ENCODE data around the gene ANKIB1.

ANKIB1 gene

DNA sequence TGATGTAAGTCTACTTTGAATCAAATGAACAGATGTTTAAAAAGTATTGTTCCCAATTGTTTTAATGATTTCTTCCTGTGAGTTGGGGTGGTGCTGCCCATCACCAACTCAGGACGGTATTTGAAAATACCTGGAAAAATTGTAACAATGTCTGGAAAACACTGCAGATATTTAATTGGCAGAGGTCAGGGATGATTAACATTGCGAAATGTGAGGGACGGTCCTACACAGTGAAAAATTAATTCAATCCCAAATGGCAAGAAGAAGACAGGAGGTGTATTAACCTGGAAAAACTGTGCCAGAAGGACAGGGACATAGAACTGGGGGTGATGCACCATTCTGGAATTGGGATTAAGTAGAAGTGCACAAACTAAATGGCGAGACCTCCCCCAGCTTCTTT lies 29.6 kb downstream of the ANKIB1 start:
- no peak for DNase-seq

DNA sequence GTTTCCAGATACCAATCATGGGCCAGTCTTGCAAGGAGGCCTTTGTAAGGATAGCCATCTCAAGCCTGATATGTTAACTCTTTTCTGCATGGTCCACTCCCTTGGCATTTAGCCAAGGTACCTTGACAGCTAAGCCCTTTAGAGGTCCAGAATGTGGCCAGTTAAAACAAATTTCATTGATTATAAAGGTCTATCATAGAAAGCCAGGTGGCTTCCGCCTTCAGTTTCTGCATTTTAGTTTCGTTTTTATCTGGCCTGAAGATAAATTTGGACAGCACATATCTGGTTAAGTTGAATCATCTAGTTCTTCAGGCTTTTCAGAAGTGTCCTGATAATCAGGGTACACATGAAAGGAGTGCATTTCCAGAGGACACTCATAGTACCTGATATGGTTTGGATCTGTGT lies 30.7 kb downstream of the ANKIB1 start:
- DNase-seq: no peak

DNA sequence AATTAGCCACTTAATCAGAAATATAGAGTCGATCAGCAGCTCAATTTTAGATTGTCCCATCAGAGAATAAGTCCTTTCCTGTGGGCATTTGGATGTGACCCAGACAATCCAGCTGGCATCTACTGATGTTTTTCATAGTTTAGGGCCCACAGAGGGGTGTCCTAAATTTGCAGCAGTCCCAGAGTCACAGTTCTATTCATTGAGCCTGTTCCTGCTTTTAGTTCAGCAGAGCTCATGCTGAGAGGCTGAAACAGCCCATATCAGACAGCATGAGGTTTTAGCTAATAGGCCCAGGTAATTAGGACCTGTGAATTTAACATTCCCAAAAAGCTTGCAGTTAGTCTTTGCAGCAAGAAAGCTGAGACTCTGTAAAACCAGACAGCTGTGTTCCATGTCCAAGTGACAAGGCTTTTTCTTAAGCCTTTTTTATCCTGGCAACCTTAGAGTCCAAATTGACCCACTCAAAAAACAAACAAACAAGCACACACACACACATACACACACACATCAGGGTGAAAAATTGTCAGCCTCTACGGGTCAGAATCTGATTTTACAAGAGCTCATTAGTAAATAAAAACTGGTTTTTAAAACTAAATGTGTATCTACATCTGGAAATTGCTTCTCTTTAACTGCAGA lies 33.7 kb downstream of the ANKIB1 start:
- no peak for DNase-seq

DNA sequence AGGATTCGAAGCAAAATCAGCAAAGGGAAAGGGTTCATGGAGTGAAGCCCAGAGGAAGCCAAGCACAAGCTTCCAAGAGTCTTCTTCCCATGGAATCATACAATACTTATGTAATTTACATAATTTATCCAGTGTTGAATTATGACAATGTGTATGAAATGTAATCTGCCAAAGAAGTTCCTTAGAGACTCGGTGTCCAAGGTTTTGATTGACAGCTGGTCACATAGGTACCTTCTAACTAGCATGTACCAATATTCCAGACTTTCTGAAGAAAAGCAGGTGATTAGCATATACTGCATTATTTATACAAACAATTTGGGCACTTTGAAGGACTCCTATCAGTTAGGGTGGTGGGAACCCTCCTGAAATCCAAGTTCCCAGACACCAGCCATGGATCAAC lies 35.3 kb downstream of the ANKIB1 start:
- no peak for DNase-seq

DNA sequence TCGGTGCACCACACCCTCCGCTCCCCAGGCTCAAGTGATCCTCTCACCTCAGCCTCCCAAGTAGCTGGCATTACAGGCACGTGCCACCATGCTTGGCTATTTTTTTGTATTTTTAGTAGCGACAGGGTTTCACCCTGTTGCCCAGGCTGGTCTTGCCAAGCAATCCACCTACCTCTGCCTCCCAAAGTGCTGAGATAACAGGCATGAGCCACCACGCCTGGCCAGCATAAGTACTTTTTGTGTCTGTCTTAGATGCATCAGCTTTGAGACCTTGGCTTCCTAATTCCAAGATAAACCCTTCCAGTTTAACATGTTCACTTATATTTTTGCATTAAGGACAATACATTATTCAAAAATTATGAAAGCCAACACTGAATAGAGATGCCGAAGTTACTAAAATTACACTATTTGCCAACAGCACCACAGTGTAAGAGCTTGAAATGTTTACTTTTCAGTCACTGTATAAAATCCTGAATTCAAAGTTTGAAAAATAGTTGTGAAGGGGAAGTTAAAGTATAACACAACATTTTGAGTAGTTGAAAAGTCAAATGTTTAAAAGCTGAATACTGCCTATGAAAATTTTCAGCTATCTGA lies 36.5 kb downstream of the ANKIB1 start:
- DNase-seq: no peak

DNA sequence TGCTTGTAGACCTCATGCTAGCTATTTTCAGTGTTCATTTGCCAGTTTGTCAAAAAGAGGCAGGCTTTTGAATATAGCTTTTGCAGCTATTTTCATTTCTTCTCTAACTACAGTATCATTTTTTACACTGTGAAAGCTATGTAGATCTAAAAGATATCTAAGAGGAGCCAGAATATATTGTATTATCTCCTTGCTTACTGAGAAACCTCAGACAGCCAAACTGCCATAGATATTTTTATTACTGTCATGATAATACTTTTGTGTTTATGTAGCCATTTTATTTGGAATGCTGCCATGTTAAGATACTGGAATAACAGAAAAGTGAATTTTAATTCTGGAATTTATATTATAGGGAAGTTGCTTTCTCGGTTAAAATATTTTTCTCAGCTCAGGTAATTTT lies 37.2 kb downstream of the ANKIB1 start:
- no peak for DNase-seq

DNA sequence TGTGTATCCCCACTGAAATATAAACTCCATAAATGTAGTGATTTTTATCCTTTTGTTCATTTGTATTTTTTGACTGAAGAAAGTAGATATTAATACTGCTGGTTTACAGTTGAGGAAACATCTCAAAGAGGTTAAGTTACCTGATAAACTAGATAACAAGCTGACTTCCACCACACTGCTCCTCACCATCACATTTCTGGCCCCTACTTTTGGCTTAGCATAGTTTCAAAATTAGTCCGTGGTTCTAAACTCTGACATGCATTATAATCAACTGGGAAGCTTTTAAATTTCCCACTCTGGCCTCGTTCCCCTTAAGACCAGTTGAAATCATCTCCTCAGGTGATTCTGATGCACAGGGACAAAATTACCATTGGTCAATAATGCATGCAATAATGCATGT lies 43.5 kb downstream of the ANKIB1 start:
- no peak for DNase-seq

DNA sequence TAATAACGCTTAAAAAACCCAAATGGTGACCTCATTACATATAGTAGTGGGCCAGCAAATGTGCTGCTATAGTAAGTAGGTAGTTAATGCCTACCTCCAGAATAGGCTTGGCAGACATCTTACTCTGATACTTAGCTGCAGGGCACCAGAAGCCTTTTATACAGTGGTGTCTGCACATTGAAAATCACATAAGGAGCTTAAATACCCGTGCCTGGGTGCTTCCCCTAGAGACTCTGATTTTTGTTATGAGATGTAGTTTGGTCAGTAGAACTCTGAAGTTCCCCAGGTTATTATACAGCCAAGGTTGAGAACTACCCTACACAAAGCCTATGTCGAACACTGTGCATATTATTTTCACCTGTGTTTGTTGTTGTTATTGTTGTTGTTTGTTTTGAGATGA lies 47.2 kb downstream of the ANKIB1 start:
- no peak for DNase-seq

DNA sequence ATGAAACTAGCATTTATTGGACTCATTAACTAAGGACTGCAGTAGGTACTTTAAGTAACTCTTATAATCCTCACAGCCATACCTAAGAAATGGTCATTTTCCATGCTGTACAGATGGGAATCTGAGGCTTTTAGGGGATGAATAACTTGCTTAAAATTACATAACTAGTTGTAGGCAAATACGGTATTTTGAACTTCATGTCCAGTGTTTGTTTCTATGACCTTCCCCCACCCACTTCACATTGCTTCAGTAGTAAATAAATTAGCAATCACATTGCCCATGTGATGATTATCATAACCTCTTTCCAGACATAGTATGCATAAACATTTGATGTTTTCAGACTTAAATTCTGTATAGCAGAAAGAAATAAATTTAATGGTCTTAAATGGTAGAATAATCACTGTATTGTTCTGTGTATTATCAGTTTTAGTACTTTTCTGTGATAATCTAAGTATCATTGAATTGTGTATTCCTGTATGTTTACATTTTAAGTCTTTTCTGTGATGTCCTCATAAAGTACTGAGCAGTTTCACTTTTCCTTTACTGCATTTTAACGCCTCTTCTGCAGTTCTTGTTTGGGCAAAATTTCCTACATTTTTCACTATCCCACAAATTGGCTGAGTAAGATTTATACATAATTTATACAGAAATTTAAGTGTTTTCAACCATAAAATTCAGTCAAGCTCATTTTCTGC lies 48.3 kb downstream of the ANKIB1 start:
- DNase-seq: no peak

DNA sequence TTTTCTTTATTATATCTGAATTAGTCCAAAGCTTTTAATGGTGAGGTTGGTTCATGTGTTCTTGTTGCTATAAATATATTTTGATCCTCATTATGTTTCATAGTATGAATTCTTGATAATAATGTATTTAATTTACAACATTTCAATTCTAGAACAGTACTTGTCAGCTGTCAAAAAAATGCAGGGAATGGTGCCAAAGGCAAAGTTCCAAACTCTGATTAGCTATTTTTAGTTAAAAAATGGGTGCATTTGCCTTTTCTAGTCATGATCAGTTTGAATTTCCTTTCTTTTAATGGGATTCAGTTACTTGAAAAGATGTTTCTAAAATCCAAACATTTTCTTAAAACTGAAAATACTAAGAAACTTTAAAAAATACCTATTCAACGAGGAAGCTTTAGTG lies 49.6 kb downstream of the ANKIB1 start:
- DNase-seq: no peak

DNA sequence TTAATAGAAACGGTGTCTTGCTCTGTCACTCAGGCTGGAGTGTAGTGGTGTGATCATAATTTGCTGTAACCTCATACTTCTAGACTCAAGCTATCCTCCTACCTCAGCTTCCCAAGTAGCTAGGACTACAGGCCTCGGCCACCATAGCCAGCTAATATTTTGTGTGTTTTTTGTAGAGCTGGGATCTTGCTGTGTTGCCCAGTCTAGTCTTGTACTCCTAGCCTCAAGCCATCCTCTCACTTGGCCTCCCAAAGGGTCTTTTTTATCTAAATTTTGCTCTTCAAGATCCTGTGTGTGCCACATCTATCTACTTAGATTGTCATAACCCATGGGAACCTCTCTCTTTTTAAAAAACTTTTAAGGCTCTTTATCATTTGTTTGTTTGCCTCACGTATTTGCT lies 50.5 kb downstream of the ANKIB1 start:
- DNase-seq: no peak

DNA sequence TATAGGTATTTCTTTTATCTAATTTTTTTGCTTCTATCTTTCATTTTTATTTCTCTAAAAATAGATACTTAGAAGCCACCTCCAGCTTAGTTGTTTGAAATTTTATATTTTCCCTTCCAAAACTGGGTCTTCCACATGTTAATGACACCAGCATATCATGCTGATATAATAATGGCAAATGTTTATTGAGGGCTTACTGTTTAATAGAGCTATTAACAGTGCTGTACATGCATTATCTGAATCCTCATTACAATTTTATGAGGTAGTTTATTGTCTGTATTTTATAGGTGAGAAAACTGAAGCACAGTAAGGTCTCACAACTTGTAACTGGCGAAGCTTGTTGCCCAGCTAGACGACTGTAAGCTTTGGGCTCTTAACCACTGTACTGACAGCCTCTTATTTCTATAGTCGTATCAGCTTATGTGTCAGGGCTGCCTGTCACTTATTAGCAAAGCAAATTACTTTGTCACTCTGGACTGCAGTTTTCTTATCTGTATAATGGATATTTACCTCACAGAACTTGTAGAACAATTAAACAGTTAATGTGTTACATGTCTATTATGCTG lies 51.2 kb downstream of the ANKIB1 start:
- DNase-seq: no peak

DNA sequence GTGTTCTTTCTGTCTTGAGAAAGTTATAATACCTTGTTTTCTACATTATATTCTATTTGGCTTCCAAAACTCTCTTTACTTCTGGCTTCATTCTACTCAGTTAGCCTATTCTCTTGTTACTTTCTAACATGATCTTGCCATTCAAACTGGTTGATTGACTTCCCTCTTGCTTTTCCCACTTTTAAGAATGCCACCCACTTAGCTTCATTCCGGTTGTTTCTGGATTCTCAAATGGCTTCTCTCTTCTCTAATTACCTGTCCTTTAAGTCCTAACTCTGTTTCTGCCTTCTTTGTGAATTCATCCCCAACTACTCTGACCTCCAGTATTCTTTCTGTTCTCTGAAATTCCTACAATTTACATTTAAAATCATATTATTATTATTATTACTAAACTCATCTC lies 52.0 kb downstream of the ANKIB1 start:
- DNase-seq: no peak

DNA sequence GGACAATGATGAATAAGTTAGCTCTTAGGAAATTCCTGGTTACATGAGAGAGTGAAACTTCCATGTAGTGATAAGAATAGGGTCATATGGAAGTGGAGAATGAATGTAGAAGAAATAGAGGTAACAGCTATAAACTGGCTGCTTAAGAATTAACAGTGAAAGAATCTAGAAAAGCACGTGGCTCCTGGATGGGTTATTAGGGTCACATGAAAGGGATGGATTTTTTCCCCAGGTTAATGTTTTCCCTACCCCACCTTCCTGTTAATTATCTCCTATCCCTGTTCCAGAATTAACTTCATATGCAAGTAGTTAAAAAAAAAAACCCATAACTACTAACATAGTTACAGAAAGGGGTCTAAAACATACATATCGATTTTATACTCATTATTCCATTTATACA lies 58.0 kb downstream of the ANKIB1 start:
- DNase-seq: no peak

DNA sequence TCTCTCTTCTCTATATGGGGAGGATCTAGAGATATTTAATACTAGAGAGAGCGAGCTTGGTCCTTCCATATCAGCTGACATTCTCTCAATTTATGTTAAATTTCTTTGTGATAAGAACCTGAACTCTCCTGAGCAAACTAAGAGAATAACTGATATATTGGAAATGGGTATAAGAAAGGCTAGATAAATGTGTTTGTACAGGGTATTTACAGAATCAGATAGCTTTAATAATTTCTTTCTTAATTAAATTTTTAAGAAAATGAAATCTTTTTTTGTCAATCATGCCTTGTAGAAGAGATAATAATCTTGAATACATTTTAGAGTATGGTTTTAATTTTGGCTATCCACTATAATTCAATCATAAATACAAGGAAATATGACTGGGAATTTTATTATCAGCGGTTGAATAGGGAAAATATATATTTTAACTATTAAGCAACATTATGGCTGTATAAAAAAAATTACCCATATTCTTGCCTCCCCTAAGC lies 58.7 kb downstream of the ANKIB1 start:
- DNase-seq: no peak

DNA sequence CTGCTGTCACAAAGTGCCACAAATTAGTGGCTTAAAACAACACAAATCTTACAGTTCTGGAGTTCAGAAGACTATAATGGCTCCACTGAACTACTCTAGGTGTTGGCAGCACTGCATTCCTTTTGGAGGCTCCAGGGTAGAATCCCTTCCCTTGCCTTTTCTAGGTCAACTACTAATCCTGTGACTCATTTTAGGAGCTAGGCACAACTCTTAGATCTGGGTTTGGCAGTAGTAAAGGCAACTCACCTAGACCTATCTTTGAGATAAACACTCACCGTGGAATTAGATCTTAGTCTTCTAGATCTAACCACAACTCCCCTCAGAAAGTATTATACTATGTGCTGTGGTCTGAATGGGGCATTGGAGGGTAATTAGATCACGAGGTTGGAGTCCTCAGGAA lies 60.4 kb downstream of the ANKIB1 start:
- DNase-seq: no peak

DNA sequence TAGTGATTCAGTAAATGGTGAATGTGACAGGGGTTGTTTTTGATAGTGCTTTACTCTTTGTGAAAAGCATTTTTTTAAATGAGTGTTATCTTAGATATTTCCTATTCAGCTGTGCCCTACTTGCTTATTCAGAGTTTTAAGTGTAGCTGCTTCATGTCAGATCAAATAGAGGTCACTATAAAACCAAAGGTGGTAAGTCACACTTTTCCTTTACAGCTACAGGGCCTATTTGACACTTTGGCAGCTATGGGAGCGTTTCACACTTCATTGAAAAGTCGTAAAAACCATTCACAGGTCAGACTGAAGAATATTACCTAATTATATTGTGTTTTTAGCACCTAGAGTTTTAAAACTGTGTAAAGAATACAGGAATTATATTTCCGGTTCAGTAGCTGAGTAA lies 67.3 kb downstream of the ANKIB1 start:
- no peak for DNase-seq

DNA sequence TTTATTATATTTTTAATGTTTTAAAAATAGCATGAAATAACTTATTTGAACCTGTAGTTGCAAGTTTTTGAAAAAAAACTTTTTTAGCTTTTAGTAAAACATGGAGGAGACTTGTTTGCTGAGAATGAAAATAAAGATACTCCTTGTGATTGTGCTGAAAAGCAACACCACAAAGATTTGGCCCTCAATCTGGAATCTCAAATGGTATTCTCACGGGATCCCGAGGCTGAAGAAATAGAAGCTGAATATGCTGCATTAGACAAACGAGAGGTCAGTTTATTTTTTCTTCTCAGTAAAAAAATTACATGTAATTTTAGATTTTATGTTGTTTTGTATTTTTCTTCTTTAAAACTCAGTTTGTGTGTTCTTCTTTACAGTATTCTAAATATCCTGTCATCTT lies 73.5 kb downstream of the ANKIB1 start:
- no peak for DNase-seq

DNA sequence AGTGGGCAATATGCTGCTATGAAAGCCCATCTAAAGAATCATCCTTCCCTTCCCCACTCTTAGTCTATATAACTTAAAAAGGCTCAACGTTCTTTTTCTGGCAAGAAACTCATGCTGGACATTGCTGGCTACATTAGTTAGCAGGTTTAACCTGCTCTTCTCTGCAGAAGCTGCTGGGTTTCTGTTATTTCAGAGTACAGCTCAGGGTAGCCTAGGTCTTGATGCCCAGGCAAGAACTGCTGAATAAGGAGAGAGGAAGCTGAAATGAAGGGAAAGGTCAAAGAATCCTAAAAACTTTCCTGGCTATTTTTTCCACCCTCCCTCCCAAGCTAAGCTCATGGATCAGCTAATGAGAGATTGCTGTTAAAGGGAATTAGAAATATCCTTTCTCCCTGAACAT lies 79.4 kb downstream of the ANKIB1 start:
- DNase-seq: no peak

DNA sequence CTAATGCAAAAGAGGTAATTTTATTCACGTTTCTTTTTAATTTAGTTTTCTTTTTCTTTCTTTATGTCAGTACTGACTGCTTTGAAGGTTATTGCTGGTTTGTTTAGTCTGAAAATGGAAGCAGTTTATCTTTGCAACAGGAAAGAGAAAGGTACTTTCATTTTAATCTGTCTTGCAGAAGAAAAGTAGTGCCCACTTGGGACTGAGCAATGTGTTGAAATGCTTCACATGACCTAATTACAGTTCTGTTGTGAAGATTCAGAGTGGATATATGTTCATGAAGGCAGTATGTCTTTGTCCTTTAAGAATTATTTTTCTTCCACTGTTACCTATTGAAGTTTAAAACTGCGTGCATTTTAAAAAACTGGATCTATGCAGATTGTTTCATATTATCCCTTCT lies 80.1 kb downstream of the ANKIB1 start:
- no peak for DNase-seq

DNA sequence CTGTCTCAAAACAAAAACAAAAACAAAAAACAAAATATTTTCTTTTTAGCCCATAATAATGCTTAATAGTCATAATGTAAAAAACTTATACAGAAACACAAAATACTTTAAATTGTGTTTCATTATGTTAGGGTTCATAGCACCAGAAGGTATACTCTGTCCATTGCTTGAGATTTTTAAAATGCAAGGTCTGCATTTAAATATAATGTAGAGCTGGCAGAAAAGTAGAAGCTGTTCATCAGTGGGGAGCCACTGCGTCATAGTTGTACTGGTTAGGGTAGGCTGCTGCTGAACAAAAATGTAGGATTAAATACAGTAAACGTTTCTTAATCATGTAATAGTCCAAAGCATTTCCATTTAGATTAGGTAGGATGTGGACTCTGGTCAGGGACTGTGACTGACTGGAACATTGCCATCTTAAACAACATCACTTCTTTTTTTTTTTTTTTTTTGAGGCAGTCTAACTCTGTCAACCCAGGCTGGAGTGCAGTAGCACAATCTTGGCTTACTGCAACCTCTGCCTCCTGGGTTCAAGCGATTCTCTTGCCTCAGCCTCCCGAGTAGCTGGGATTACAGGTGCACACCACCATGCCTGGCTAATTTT lies 85.2 kb downstream of the ANKIB1 start:
- no peak for DNase-seq

DNA sequence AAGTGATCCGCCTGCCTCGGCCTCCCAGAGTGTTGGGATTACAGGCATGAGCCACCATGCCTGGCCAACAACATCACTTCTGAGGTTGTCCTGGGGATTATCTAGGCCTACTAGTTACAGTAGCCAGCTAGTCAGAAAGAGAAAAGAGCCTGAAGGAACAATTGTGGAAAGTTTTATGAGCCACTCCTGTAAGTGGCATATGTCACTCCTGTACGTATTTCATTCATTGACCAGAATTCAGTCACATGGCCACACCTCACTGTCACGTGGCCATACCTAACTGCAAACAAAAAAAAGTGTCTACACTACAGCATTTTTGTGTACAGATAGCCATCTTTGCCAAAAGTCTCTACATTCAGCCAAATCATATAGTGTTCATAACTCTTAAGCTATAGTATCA lies 85.7 kb downstream of the ANKIB1 start:
- no peak for DNase-seq

DNA sequence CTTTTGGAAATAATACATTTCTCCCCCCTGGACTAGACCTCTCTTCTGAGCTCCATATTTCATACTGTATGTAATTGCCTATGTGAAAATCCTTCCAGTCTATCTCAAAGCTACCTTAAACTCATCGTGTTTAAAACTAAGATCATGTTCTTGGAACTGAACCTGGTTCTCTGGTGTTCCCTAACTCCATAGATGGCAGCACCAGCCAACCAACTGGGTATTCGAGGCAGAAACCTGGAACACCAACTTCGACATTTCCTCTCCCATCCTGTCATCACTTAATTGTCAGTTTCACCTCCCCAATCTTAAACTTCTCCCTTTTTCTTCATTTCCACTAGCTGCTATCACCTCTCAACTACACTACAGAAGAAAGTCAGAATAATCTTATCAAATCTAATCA lies 87.0 kb downstream of the ANKIB1 start:
- no peak for DNase-seq

DNA sequence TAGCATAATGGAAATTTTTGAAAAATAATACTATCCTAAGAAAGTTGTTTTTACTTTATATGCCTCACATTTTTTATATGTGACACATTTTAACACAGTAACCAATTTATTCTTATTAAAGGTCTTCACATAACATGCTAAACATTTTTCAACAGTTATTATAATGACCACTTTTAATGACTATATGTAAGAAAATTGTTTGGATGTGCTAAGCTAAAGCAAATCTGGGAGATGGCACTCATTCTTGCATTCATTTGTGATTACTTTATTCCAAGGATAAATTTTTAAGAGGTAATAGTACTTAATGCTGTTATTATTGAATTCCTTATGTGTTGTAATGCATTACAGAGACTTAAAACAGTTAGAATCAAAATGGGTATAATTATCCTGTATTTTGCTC lies 88.1 kb downstream of the ANKIB1 start:
- no peak for DNase-seq
